ENCODE results near the gene NEK5.
"Not testable (repeated sequence)": the region's sequence is repeated elsewhere in the genome, so short reads cannot be mapped to it uniquely, and the experiment has no call there.

NEK5 gene

GRCh38 chr13:52067237-52067636 lies 61.6 kb downstream of the NEK5 start:
- no peak for DNase-seq

GRCh38 chr13:52061587-52061986 lies 67.3 kb downstream of the NEK5 start:
- no peak for DNase-seq

DNA sequence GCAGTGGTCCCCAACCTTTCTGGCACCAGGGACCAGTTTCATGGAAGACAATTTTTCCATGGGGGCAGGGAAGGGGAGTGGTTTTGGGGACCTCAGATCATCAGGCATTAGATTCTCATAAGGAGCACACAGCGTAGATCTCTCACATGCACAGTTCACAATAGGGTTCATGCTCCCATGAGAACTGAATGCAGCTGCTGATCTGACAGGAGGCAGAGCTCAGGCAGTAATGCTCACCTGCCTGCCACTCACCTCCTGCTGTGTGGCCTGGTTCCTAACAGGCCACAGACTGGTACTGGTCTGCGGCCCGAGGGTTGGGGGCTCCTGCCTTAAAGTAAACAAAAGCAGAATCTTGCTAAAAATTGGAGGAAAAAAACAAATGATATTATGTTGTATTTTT lies 67.8 kb downstream of the NEK5 start:
- not testable (repeated sequence) for DNase-seq

- DNase-seq: no peak
Observed at GRCh38 chr13:52053460-52053859, 75.4 kb downstream of the NEK5 start.

- no peak for DNase-seq
Observed at GRCh38 chr13:52051400-52051799, 77.5 kb downstream of the NEK5 start.

GRCh38 chr13:52048516-52048915 lies 80.4 kb downstream of the NEK5 start:
- DNase-seq: no peak

DNA sequence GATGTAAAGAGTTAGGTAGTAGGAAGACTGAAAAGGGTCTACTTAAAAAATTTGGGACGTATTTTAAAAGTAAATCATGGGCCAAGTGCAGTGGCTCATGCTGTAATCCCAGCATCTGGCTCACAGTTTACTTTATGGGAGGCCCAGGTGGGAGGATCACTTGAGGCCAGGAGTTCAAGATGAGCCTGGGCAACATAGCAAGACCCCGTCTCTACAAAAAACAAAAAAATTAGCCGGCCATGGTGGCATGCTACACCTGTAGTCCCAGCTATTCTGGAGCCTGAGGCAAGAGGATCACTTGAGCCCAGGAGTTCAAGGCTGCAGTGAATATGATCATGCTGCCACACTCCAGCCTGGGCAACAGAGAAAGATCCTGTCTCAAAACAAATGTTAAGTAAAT lies 81.4 kb downstream of the NEK5 start:
- no peak for DNase-seq

GRCh38 chr13:52043675-52044074 lies 85.2 kb downstream of the NEK5 start:
- DNase-seq: no peak

GRCh38 chr13:52036037-52036436 lies 92.8 kb downstream of the NEK5 start:
- no peak for DNase-seq

GRCh38 chr13:52034616-52035226 lies 94.2 kb downstream of the NEK5 start:
- DNase-seq: no peak

GRCh38 chr13:52033039-52033438 lies 95.8 kb downstream of the NEK5 start:
- DNase-seq: no peak

DNA sequence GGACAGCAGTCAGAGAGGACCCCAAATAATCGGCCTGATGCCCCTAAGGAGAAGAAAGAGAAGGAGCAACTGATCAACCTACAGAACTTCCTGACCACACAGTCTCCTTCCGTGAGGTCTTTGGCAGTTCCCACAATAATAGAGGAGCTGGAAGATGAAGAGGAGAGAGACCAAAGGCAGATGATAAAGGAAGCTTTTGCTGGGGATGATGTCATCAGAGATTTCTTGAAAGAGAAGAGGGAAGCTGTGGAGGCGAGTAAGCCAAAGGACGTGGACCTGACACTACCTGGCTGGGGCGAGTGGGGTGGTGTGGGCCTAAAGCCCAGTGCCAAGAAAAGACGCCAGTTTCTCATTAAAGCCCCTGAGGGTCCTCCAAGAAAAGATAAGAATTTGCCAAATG lies 98.5 kb downstream of the NEK5 start:
- DNase-seq: not testable (repeated sequence)

- no peak for DNase-seq
Observed at GRCh38 chr13:52029569-52029968, 99.3 kb downstream of the NEK5 start.

GRCh38 chr13:52027832-52028231 lies 101.0 kb downstream of the NEK5 start:
- no peak for DNase-seq

DNA sequence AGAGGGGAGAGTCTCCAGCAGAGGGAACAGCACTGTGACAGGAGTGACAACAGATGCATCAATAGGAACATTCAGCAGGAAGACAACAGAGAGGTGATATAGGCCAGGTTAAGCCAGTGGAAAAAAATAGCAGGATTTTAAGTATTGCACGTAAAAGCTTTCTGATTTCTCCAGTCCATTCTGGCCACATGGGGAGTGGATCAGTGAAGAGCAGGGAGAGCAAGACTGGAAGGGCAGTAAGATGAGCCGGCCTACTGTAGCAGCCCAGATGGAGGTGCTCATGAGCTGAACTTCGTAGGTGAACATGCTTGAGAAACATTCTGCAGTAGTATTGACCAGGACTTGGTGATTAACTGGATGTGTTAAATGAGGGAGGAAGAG lies 102.6 kb downstream of the NEK5 start:
- no peak for DNase-seq

DNA sequence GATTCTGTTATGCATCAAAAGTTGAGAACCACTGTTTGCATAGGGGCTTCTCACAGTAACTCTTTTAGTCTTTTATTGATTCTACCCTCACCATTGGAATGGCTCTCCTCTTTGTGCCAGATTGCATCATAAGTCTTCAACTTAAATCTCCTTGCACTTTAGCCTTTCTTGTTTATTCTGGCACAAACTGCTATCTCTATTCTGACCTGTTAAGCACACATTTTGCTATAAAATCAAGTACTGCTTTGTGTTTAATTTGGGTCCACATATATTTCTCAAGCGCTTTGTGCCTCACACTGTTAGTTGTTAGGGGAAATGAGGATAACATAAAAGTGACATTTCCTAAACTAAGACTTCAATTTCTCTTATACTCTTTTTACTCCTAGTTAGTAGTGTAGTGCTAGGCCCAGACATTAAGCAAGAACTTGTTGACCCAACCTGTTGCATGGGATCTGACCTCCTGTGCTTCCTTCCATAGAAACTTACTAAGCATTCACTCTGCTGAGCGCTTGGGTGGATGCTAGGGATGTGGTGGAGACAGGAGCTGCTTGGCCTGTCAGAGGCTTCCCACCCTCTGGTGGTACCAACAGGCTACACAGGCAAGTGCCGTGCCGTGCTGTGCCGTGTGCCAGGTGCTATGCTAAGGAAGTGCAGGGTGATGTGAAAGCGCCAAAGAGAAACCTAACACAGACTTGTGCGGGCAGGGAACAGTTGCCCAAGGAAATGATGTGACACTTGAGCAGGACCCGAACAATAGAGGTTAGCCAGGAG lies 103.2 kb downstream of the NEK5 start:
- no peak for DNase-seq

- DNase-seq: no peak
Observed at GRCh38 chr13:52024481-52024880, 104.4 kb downstream of the NEK5 start, which contains the start of gene UTP14C. Gene UTP14C, plus strand, starts transcription at chr13:52024691. Its CDS starts 4,114 bp downstream, at chr13:52028805.

DNA sequence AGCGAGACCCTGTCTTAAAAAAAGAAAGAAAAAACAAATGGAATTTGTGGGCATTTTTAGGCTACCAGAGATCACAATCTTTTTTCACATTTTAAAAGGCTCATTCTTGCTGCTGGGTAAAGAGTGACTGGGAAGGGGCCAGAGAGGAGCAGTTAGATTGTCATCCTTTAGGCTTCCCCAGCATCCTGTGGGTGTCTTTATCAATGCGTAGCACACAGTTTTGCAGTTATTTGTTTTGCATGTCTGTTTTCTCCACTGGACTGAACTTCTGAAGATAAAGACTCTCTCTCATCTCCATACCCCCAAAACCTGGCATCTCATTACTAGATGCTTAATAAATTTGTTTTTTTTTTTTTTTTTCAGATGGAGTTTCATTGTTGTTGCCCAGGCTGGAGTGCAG lies 106.5 kb downstream of the NEK5 start:
- DNase-seq: no peak

GRCh38 chr13:52020191-52020590 lies 108.7 kb downstream of the NEK5 start:
- no peak for DNase-seq

DNA sequence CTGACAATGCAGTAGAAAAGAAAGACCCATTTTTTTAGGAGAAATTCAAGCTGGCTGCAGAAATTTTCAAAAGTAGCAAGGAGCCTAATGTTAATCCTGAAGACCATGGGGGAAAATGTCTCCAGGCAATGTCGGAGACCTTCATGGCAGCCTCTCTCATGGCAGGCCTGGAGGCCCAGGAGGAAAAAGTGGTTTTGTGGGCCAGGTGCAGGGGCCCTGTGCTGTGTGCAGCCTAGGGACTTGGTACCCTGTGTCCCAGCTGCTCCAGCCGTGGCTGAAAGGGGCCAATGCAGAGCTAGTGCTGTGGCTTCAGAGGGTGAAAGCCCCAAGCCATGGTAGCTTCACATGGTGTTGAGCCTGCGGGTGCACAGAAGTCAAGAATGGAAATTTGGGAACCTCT lies 112.6 kb downstream of the NEK5 start:
- no peak for DNase-seq

DNA sequence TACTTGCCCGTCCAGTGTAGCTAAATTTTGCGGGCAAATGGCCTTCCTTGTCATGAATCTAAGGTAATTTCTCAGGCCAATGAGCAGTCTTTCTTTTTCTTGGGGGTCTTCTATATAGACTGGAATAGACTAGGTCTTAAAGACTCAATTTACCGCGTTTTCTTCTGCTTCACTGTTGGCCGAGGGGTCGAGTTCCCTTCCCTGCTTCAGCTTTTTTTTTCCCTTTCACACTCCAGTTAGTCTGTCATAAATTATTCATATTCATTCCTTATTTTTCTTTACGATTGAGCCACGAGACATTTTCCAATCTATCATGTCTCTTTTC lies 116.4 kb downstream of the NEK5 start:
- DNase-seq: no peak

- peak; percentile 82 for DNase-seq
Observed at GRCh38 chr13:52011632-52012511, 117.0 kb downstream of the NEK5 start, which contains the start of gene ALG11. Gene ALG11, plus strand, starts transcription at chr13:52012398. Its CDS starts 21 bp downstream, at chr13:52012419.

- DNase-seq: no peak
Observed at GRCh38 chr13:52010890-52011631, 117.8 kb downstream of the NEK5 start, which contains the start of gene ATP7B. Gene ATP7B, minus strand, starts transcription at chr13:52011450. Its CDS starts 113 bp downstream, at chr13:52011337.

Data from NCI-H524 treated with DMSO at 0.1 percent for 48 hours (cell line).